ENCODE data around the gene PEG3.

Gene PEG3

GRCh38 chr19:56838909-56839651 is 1.4 kb downstream of the PEG3 start:
- no peak for DNase-seq (ENCODE audit: low read depth)

- DNase-seq (ENCODE audit: low read depth): no peak
These were observed 2.3 kb downstream of the PEG3 start for GRCh38 chr19:56838024-56838908.

GRCh38 chr19:56837492-56838023 is 3.0 kb downstream of the PEG3 start:
- no peak for DNase-seq (ENCODE audit: low read depth)

GRCh38 chr19:56837004-56837403 is 3.5 kb downstream of the PEG3 start:
- DNase-seq (ENCODE audit: low read depth): no peak

- DNase-seq (ENCODE audit: low read depth): no peak
These were observed 4.5 kb downstream of the PEG3 start for GRCh38 chr19:56836059-56836458.

- no peak for DNase-seq (ENCODE audit: low read depth)
These were observed 5.1 kb downstream of the PEG3 start for GRCh38 chr19:56835401-56835800.

- DNase-seq (ENCODE audit: low read depth): no peak
These were observed 5.8 kb downstream of the PEG3 start for GRCh38 chr19:56834564-56835375.

- no peak for DNase-seq (ENCODE audit: low read depth)
These were observed 8.1 kb downstream of the PEG3 start for GRCh38 chr19:56832352-56832928.

- no peak for DNase-seq (ENCODE audit: low read depth)
These were observed 9.3 kb downstream of the PEG3 start for GRCh38 chr19:56831255-56831654.

GRCh38 chr19:56829596-56829995 is 10.9 kb downstream of the PEG3 start:
- no peak for DNase-seq (ENCODE audit: low read depth)

- DNase-seq (ENCODE audit: low read depth): no peak
These were observed 12.8 kb downstream of the PEG3 start for GRCh38 chr19:56827708-56828107.

GRCh38 chr19:56823956-56824355 is 16.6 kb downstream of the PEG3 start:
- no peak for DNase-seq (ENCODE audit: low read depth)

GRCh38 chr19:56823417-56823816 is 17.1 kb downstream of the PEG3 start:
- no peak for DNase-seq (ENCODE audit: low read depth)

- DNase-seq (ENCODE audit: low read depth): no peak
These were observed 17.8 kb downstream of the PEG3 start for GRCh38 chr19:56822755-56823154.

GRCh38 chr19:56821675-56822074 is 18.9 kb downstream of the PEG3 start:
- no peak for DNase-seq (ENCODE audit: low read depth)

GRCh38 chr19:56821209-56821608 is 19.3 kb downstream of the PEG3 start:
- no peak for DNase-seq (ENCODE audit: low read depth)

GRCh38 chr19:56819166-56819565 is 21.4 kb downstream of the PEG3 start:
- no peak for DNase-seq (ENCODE audit: low read depth)

GRCh38 chr19:56814656-56815055 is 25.9 kb downstream of the PEG3 start:
- no peak for DNase-seq (ENCODE audit: low read depth)

GRCh38 chr19:56813531-56813930 is 27.0 kb downstream of the PEG3 start:
- no peak for DNase-seq (ENCODE audit: low read depth)

GRCh38 chr19:56811480-56811879 is 29.0 kb downstream of the PEG3 start:
- no peak for DNase-seq (ENCODE audit: low read depth)

GRCh38 chr19:56810260-56810659 is 30.3 kb downstream of the PEG3 start:
- no peak for DNase-seq (ENCODE audit: low read depth)

Data from activated T-cell treated with anti-CD3 and anti-CD28 coated beads for 48 hours (primary cell).